Mucosa of gallbladder (tissue), 1 donor: ENCODE results near the gene OR4F15. TPM values are rescaled to one million over a fixed set of nuclear protein-coding genes. Genes with fewer than 3 reads are reported as not detected.

Experiments
- DNase-seq: peaks from one replicate; pipeline ENCODE4 v3.0.0-alpha.2; 2020; ENCODE audit warnings: low spot score
- total RNA-seq: library from RNA; stranded (reverse); gene quantifications from one replicate; pipeline ENCODE4 v1.2.1, GENCODE V29; 2021
- donor health status: DM: no; HTN: no; CAD: no.

The OR4F15 gene
- total RNA-seq, 1 donor from 2014 or later, result not detected

- DNase-seq, result no peak
Measured at GRCh38 chr15:101803676-101804075, 8.3 kb upstream of the OR4F15 start.

DNA sequence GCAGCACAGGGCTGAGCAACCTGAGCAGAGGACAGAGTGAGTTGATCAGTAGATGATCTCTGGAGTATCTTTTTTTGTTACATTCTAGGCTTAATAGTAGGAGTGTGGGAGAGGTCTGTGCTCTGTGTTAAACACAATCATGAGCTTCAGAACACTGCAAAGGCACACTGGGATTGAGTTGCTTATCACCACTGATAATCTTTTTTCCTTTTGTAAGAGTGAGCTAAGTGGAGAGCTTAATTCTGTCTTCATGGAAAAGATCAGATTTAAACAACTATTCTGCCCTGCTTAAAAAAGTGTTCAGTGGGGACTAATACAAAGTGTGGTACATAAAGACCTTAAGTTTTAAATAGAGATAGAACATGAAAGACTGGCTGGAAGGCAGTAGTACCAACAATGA, 7.6 kb upstream of the OR4F15 start:
- DNase-seq, result no peak

- no peak for DNase-seq
Measured at GRCh38 chr15:101804941-101805340, 7.1 kb upstream of the OR4F15 start.

DNA sequence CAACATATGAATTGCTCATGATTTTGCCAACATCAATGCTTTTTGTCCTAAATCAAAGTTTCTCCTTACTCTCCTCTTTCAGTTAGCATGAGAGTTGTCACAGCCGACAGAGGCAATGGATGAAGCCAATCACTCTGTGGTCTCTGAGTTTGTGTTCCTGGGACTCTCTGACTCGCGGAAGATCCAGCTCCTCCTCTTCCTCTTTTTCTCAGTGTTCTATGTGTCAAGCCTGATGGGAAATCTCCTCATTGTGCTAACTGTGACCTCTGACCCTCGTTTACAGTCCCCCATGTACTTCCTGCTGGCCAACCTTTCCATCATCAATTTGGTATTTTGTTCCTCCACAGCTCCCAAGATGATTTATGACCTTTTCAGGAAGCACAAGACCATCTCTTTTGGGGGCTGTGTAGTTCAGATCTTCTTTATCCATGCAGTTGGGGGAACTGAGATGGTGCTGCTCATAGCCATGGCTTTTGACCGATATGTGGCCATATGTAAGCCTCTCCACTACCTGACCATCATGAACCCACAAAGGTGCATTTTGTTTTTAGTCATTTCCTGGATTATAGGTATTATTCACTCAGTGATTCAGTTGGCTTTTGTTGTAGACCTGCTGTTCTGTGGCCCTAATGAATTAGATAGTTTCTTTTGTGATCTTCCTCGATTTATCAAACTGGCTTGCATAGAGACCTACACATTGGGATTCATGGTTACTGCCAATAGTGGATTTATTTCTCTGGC, 6.2 kb upstream of the OR4F15 start:
- DNase-seq, result no peak

- DNase-seq, result no peak
Measured at GRCh38 chr15:101807345-101807945, 4.6 kb upstream of the OR4F15 start.

GRCh38 chr15:101808201-101808600, 3.8 kb upstream of the OR4F15 start:
- DNase-seq, result no peak

- no peak for DNase-seq
Measured at GRCh38 chr15:101810456-101810855, 1.5 kb upstream of the OR4F15 start.

- DNase-seq, result no peak
Measured at GRCh38 chr15:101810876-101811275, 1.1 kb upstream of the OR4F15 start.

GRCh38 chr15:101813803-101814534, 2.0 kb downstream of the OR4F15 start:
- DNase-seq, result no peak

DNA sequence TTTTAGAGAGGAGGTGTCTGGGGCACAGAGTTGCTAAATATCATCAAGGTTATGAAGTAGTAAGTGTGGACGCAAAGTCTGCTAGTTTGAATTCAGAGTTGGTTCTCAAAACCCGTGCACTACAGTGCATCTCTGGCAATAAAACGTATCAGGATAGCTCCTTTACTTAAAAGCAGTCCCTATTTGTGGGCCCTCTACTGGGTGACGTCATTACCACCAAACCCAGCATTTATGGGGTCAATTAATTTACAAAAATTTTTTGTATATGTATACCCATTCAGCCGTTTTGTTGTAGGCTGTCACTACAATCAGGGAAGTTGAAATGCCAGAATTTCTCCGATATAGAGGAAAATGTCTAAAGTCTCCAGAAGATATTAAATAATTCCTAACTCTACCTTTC, 8.8 kb downstream of the OR4F15 start:
- no peak for DNase-seq

- no peak for DNase-seq
Measured at GRCh38 chr15:101827257-101827656, 15.3 kb downstream of the OR4F15 start.

DNA sequence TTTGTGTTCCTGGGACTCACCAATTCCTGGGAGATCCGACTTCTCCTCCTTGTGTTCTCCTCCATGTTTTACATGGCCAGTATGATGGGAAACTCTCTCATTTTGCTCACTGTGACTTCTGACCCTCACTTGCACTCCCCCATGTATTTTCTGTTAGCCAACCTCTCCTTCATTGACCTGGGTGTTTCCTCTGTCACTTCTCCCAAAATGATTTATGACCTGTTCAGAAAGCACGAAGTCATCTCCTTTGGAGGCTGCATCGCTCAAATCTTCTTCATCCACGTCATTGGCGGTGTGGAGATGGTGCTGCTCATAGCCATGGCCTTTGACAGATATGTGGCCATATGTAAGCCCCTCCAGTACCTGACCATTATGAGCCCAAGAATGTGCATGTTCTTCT, 16.8 kb downstream of the OR4F15 start:
- no peak for DNase-seq

DNA sequence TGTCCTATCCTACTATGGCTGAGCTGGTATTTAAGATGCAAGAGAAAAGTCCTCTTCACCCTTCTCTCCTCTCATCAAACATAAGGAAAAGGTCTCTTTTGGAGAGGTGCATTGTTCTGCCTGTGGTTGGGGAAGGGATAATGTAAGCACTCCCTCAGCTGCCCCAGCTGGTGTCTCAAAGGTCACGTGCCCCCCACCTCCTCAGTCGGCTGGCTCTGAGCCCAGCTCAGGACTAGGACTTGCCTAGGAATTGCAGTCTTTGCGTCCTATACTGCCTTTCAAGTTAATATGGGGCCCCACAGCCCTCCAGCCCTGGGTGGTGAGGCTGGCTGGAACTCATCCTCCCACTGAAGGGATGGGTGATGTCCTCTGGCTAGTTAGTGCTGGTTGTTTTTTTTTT, 29.7 kb downstream of the OR4F15 start:
- no peak for DNase-seq

DNA sequence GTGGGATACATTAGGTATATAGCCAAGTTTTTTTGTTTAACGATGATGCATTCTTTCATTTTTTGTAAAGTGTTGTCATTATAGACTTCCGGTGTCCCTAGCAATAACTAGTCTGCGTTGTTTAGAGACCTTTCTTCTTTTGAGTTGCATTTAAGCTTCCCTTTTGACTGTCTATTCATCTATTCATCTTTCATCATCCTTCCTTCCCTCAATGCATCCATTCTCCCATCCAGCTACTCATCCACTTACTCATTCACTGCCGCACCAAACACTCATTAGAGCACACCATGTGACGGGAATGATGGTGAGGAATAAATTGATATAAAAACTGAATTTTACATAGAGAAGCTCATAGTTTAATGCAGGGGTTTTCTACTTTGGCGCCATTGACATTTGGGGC, 32.9 kb downstream of the OR4F15 start:
- DNase-seq, result no peak

DNA sequence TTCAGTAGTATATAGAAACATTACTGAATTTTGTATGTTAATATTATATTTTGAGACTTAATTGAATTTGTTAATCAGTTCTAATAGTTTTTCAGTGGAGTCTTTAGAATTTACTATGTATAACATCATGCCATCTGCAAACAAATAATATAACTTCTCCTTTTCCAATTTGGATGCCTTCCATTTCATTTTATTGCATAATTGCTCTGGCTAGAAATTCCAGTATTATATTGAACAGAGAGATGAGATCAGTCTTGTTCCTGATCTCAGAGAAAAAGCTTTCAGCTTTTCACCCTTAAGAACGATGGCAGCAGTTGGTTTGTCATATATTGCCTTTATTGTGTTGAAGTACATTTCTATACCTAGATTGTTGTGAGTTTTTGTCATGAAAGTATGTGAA, 40.4 kb downstream of the OR4F15 start:
- DNase-seq, result no peak

Other genes with a start within 250 kb of the OR4F15 start
- gene TM2D3, start 159.8 kb upstream of the OR4F15 start, total RNA-seq, result 59.1 TPM
- gene TARS3, start 87.7 kb upstream of the OR4F15 start, total RNA-seq, result 10.9 TPM
- not detected for gene OR4F6, start 8.7 kb upstream of the OR4F15 start, total RNA-seq